Endothelial cell of umbilical vein (primary cell): ENCODE data around the gene PDGFRB. TPM values are rescaled to one million over a fixed set of nuclear protein-coding genes. Genes with fewer than 3 reads are reported as not detected.

ENCODE experiments used
- BruUV-seq: library from RNA; stranded (reverse); fragments of 400-500 nt; replicated peaks from 2 replicates; lab custom pipeline; 2021; lab: Mats Ljungman, UMichigan
- CTCF ChIA-PET: fragments of 300-600, 350-600 bp; sonication (Branson Sonifier 250); formaldehyde crosslinking; loops from one replicate; lab custom pipeline; 2021; ENCODE audit warnings: antibody characterized with exemption, inconsistent platforms; lab: Charles Lee
- POLR2A ChIA-PET: fragments of 300-600, 350-600 bp; sonication (Branson Sonifier 250); formaldehyde crosslinking; loops from one replicate; lab custom pipeline; 2021; ENCODE audit warnings: antibody characterized with exemption, inconsistent platforms; lab: Charles Lee
- DNase-seq: peaks from one replicate; pipeline ENCODE4 v3.0.0-alpha.2; 2011; ENCODE audit warnings: low read depth, low spot score
- FAIRE-seq: peaks from 2 replicates; lab custom pipeline; 2011; peaks lifted over from hg19 to GRCh38; lab: Jason Lieb, UNC
- H2AFZ ChIP-seq: 2 replicates; pipeline ENCODE4 v1.6.0; 2012; ENCODE audit warnings: low read depth, low read length, control low read depth, inconsistent platforms
- H3K27ac ChIP-seq: 2 replicates; pipeline ENCODE4 v1.5.1; 2011; ENCODE audit warnings: low read depth, mild to moderate bottlenecking, control low read depth, low read length, moderate library complexity; ENCODE audit not compliant: insufficient read depth
- H3K27me3 ChIP-seq, 2 experiments: 2 replicates each; pipeline versions ENCODE4 v1.6.0 to v1.6.1; 2011; ENCODE audit warnings: low read length in 2 of 2, mixed read lengths in 1 of 2; ENCODE audit not compliant: control insufficient read depth in 2 of 2, insufficient read depth in 2 of 2
- H3K36me3 ChIP-seq, 2 experiments: 2 replicates in 1 of 2; 3 replicates in 1 of 2; pipeline ENCODE4 v1.5.1; 2011; ENCODE audit warnings: low read length in 2 of 2, mild to moderate bottlenecking in 1 of 2, moderate library complexity in 1 of 2; ENCODE audit not compliant: control insufficient read depth in 2 of 2, insufficient read depth in 2 of 2; ENCODE audit errors: extremely low read depth in 1 of 2
- H3K4me1 ChIP-seq: 3 replicates; pipeline ENCODE4 v1.5.1; 2011; ENCODE audit warnings: mild to moderate bottlenecking, low read length; ENCODE audit not compliant: control insufficient read depth, insufficient read depth; ENCODE audit errors: extremely low read depth
- H3K4me2 ChIP-seq: 2 replicates; pipeline ENCODE4 v1.6.1; 2011; ENCODE audit warnings: low read length, control low read depth, mixed read lengths; ENCODE audit not compliant: insufficient read depth
- H3K4me3 ChIP-seq, 3 experiments: fragments of 200-600 bp in 1 of 3; sonication (generic), shearing (Covaris generic) in 1 of 3; replicated peaks in 1 of 3; 2 replicates each; pipeline ENCODE4 v1.5.1; 2011 to 2016; ENCODE audit warnings: control low read depth in 3 of 3, low read length in 3 of 3, mild to moderate bottlenecking in 2 of 3, inconsistent platforms in 1 of 3, low read depth in 1 of 3, moderate library complexity in 1 of 3; ENCODE audit not compliant: insufficient read depth in 1 of 3
- H3K79me2 ChIP-seq: 2 replicates; pipeline ENCODE4 v1.6.0; 2012; ENCODE audit warnings: low read length, inconsistent platforms; ENCODE audit not compliant: control insufficient read depth, insufficient read depth
- H3K9ac ChIP-seq: replicated peaks from 2 replicates; pipeline ENCODE3; 2011; ENCODE audit warnings: low read length, control low read depth; ENCODE audit not compliant: insufficient read depth; ENCODE audit errors: extremely low read depth
- H3K9me1 ChIP-seq: replicated peaks from 3 replicates; pipeline ENCODE4 v1.6.0; 2011; ENCODE audit warnings: mild to moderate bottlenecking, low read length; ENCODE audit not compliant: control insufficient read depth, insufficient read depth; ENCODE audit errors: extremely low read depth
- H3K9me3 ChIP-seq: replicated peaks from 2 replicates; pipeline ENCODE4 v1.5.1; 2012; ENCODE audit warnings: low read length, inconsistent platforms; ENCODE audit not compliant: control insufficient read depth, insufficient read depth
- H4K20me1 ChIP-seq: replicated peaks from 2 replicates; pipeline ENCODE3; 2011; ENCODE audit warnings: mild to moderate bottlenecking, low read length; ENCODE audit not compliant: control insufficient read depth, insufficient read depth; ENCODE audit errors: extremely low read depth
- FOS ChIP-seq: IDR thresholded peaks from 2 replicates; pipeline ENCODE4 v1.6.1; 2011; ENCODE audit warnings: mild to moderate bottlenecking, low read length, moderate library complexity, borderline replicate concordance; ENCODE audit not compliant: insufficient read depth
- GATA2 ChIP-seq: IDR thresholded peaks from 2 replicates; pipeline ENCODE4 v1.7.0; 2011; ENCODE audit warnings: low read depth, mild to moderate bottlenecking, moderate library complexity, mixed read lengths, low read length; ENCODE audit not compliant: insufficient read length, insufficient read depth
- JUN ChIP-seq: IDR thresholded peaks from 2 replicates; pipeline ENCODE4 v1.6.1; 2011; ENCODE audit warnings: borderline replicate concordance, low read depth; ENCODE audit not compliant: insufficient read length, insufficient read depth
- POLR2AphosphoS5 ChIP-seq: IDR thresholded peaks from 2 replicates; pipeline ENCODE4 v1.6.1; 2012; ENCODE audit warnings: low read depth, mild to moderate bottlenecking, control low read depth, low read length, moderate library complexity; ENCODE audit not compliant: insufficient read depth
- dilution Hi-C: fragments of 300-500 bp; cut with MboI; formaldehyde crosslinking; loops from one replicate; pipeline ENCODE4 v1.15.0; 2019; ENCODE audit warnings: low sequenced_read_pairs; ENCODE audit not compliant: extremely low pct_ligation_motif_present
- intact Hi-C: fragments of 100-400 bp; cut with micrococcal nuclease; formaldehyde crosslinking; loops from one replicate; pipeline ENCODE4 v1.10.0; 2022
- polyA plus RNA-seq, 4 experiments: library from polyadenylated mRNA; depleted of rRNA in 3 of 4; stranded (reverse) in 3 of 4; unstranded in 1 of 4; fragments of >200 nt; gene quantifications; 2 replicates each; pipeline versions ENCODE4 v1.2.1 to v1.2.3, GENCODE V29; 2011 to 2012; ENCODE audit warnings: missing spikeins in 1 of 4
- total RNA-seq: library from RNA; stranded (reverse); gene quantifications from 2 replicates; pipeline ENCODE4 v1.2.3, GENCODE V29; 2021
- TF ChIP-seq, protein P1 (sequence below): IDR thresholded peaks from 2 replicates; pipeline ENCODE4 v1.6.1; 2011; ENCODE audit not compliant: insufficient read depth, insufficient read length
- TF ChIP-seq, protein P2 (sequence below), 2 donors: IDR thresholded peaks; 1 replicate in 1 of 2; 2 replicates in 1 of 2; pipeline ENCODE4 v1.5.1; 2011; ENCODE audit warnings: low read length in 2 of 2, mild to moderate bottlenecking in 2 of 2, moderate library complexity in 2 of 2, control low read depth in 1 of 2, inconsistent platforms in 1 of 2, low read depth in 1 of 2; ENCODE audit not compliant: insufficient read depth in 1 of 2; ENCODE audit errors: extremely low read depth in 1 of 2

Gene PDGFRB
- total and polyA plus RNA-seq, 2 donors (not counting 3 experiments of a cell fraction or from before 2014, with no cell fraction given): 1.4 to 1.7 TPM

DNA sequence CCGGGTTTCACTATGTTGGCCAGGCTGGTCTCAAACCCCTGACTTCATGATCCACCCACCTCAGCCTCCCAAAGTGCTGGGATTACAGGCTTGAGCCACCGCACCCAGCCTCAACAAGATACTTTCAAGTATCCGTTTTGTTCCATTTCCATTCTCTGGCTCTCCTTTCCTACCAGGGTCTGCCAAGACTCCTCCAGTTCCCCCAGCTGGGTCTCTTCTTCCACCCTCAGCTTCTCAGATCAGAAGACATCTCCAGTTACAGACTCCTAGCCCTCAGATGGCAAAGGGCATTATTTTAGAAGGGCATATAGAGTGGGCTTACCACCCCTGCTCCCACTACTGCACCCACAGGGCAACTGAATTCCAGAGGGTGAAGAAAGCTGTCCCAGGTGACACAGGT, 1.5 kb upstream of the PDGFRB start:
- BruUV-seq: no TSS peak
- no peak overlapping the region for H3K4me3 ChIP-seq

More for the DNA sequence above, 1.5 kb upstream of the PDGFRB start:
- no peaks in the 10 kb centered on the region for H3K9me1 ChIP-seq
- TF ChIP-seq GATA2 (no peak), POLR2AphosphoS5 (no peak), JUN (no peak), FOS (no peak)
- TF ChIP-seq, protein P1, sequence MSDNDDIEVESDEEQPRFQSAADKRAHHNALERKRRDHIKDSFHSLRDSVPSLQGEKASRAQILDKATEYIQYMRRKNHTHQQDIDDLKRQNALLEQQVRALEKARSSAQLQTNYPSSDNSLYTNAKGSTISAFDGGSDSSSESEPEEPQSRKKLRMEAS: no peak
- TF ChIP-seq, protein P2, sequence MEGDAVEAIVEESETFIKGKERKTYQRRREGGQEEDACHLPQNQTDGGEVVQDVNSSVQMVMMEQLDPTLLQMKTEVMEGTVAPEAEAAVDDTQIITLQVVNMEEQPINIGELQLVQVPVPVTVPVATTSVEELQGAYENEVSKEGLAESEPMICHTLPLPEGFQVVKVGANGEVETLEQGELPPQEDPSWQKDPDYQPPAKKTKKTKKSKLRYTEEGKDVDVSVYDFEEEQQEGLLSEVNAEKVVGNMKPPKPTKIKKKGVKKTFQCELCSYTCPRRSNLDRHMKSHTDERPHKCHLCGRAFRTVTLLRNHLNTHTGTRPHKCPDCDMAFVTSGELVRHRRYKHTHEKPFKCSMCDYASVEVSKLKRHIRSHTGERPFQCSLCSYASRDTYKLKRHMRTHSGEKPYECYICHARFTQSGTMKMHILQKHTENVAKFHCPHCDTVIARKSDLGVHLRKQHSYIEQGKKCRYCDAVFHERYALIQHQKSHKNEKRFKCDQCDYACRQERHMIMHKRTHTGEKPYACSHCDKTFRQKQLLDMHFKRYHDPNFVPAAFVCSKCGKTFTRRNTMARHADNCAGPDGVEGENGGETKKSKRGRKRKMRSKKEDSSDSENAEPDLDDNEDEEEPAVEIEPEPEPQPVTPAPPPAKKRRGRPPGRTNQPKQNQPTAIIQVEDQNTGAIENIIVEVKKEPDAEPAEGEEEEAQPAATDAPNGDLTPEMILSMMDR (IDR thresholded peaks at IDR 0.05; ENCODE audit: extremely low read depth in 1 of 2, insufficient read depth in 1 of 2, low read depth in 1 of 2, low read length in 2 of 2): no peak
- peaks cover 0 to 5% of the 10 kb centered on the region in 2 experiments for H3K27me3 ChIP-seq
- no peak overlapping the region for H3K27ac ChIP-seq
- POLR2A ChIA-PET: no interaction called here
- intact Hi-C loops: no loop called here
- H3K4me1 ChIP-seq: peaks cover 5% of the 10 kb centered on the region
- no peak overlapping the region for H2AFZ ChIP-seq
- CTCF ChIA-PET: interaction anchor here (0.9 kb wide), 2 partner anchors 16 to 279 kb away, joined by 3 read pairs; no protein-coding TSS in a partner anchor
- DNase-seq (no peak), FAIRE-seq (no peak)
- H3K79me2 ChIP-seq: no peaks in the 10 kb centered on the region
- no peaks in the 10 kb centered on the region for H3K9me3 ChIP-seq
- no peak overlapping the region for H3K9ac ChIP-seq
- H3K4me2 ChIP-seq: no peak overlapping the region
- H4K20me1 ChIP-seq: no peaks in the 10 kb centered on the region
- H3K36me3 ChIP-seq: no peaks in the 10 kb centered on the region
- dilution Hi-C loops: no loop called here
